Activated CD8-positive, alpha-beta T cell treated with anti-CD3 and anti-CD28 coated beads for 36 hours (primary cell): Measurements from ENCODE around the gene PAH. TPM values are rescaled to one million over a fixed set of nuclear protein-coding genes. Genes with fewer than 3 reads are reported as not detected.
A peak's percentile ranks its signal among the peaks of the same experiment; 100 is the strongest.

Experiments used
- ATAC-seq: fragments of 200-7000 bp; cut with Tn5 transposase; one replicate; pipeline ENCODE4 v1.10.0; 2021; ENCODE audit warnings: mild to moderate bottlenecking, moderate library complexity
- CTCF ChIA-PET: fragments of 350-600 bp; sonication (Branson Sonifier 250); formaldehyde crosslinking; loops from one replicate; lab custom pipeline; 2021; ENCODE audit warnings: antibody characterized with exemption; lab: Charles Lee
- POLR2A ChIA-PET: fragments of 350-600 bp; sonication (Branson Sonifier 250); formaldehyde crosslinking; loops from one replicate; lab custom pipeline; 2021; ENCODE audit warnings: antibody characterized with exemption; lab: Charles Lee
- DNase-seq: peaks from one replicate; pipeline ENCODE4 v3.0.0-alpha.2; 2020
- H3K27ac Mint-ChIP-seq: one replicate; pipeline ENCODE4 v1.8.0; 2021; ENCODE audit warnings: mild to moderate bottlenecking, mixed read lengths
- H3K27me3 Mint-ChIP-seq: one replicate; pipeline ENCODE4 v1.8.0; 2021; ENCODE audit warnings: mixed read lengths
- H3K36me3 Mint-ChIP-seq: one replicate; pipeline ENCODE4 v1.8.0; 2021; ENCODE audit warnings: low read depth, mixed read lengths
- H3K4me1 Mint-ChIP-seq: one replicate; pipeline ENCODE4 v1.8.0; 2021; ENCODE audit warnings: low read depth, mixed read lengths
- H3K4me3 Mint-ChIP-seq: one replicate; pipeline ENCODE4 v1.8.0; 2021; ENCODE audit warnings: mild to moderate bottlenecking, moderate library complexity, mixed read lengths
- H3K9me3 Mint-ChIP-seq: one replicate; pipeline ENCODE4 v1.8.0; 2021; ENCODE audit warnings: mixed read lengths
- CTCF ChIP-seq: fragments of 200-600 bp; IDR thresholded peaks from one replicate; pipeline ENCODE4 v1.8.0; 2022; ENCODE audit warnings: antibody characterized with exemption, mild to moderate bottlenecking
- intact Hi-C: fragments of 100-400 bp; cut with micrococcal nuclease; formaldehyde crosslinking; loops from one replicate; pipeline ENCODE4 v1.10.0; 2022
- total RNA-seq, 2 experiments: library from RNA; stranded (reverse); gene quantifications; one replicate each; pipeline ENCODE4 v1.2.3, GENCODE V29; 2021

Gene PAH
- total RNA-seq, 2 experiments from 2014 or later: not detected

- CTCF ChIA-PET: interaction anchor here (0.6 to 2.1 kb wide), 2 partner anchors 9 to 142 kb away, joined by 3 to 13 read pairs; no protein-coding TSS in a partner anchor
- no peak overlapping the region for H3K27ac Mint-ChIP-seq
Observed at GRCh38 chr12:102821149-102821548, 95.9 kb downstream of the PAH start.

GRCh38 chr12:102816816-102817434, 100.1 kb downstream of the PAH start:
- no peak for ATAC-seq
- no peaks in the 10 kb centered on the region for H3K36me3 Mint-ChIP-seq
- CTCF ChIA-PET: interaction anchor here (0.6 to 2.3 kb wide), 6 partner anchors 10 to 617 kb away, joined by 3 to 8 read pairs (median 3); no protein-coding TSS in a partner anchor

More at GRCh38 chr12:102821149-102821548, 95.9 kb downstream of the PAH start:
- POLR2A ChIA-PET: no interaction called here
- peaks cover 20% of the 10 kb centered on the region for H3K27me3 Mint-ChIP-seq
- intact Hi-C loops: no loop called here
- H3K9me3 Mint-ChIP-seq: no peaks in the 10 kb centered on the region
- no peak for DNase-seq
- H3K4me1 Mint-ChIP-seq: no peaks in the 10 kb centered on the region
- H3K4me3 Mint-ChIP-seq: no peak overlapping the region
- no peak for TF ChIP-seq CTCF
- ATAC-seq: no peak
- H3K36me3 Mint-ChIP-seq: no peaks in the 10 kb centered on the region

DNA sequence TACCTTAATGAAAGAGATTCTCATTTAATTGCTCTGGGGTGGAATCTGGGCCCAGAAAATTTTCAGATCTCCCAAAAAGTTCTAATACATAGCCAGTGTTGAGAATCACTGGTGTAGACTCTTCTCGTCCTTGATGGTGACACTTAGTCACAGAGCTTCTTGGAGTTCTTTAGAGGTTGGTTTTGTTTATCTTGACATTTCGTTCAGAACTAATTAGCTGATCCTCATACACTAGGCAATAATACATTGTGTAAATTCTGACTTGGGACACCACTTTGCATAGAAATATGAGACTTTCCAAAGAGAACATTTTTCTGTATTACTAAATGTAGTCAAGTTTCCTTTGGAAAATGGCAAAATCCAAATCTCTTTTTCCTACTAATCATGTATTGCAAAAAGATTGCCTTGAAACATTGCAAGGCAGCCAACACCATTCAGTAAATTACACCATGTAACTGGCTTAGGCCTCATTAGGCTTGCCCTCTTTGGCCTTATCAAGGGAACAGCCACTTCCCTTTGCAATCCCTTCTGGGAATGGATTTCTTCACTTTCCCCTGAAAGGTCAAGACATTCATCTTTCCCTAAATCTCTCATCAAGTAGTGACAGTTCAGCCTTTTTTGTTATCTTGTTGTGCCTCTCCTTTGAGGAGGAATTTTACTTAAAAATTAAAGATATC, 102.2 kb downstream of the PAH start:
- ChIA-PET POLR2A (no interaction called here), CTCF (no interaction called here)
- H3K36me3 Mint-ChIP-seq: no peaks in the 10 kb centered on the region
- intact Hi-C loops: no loop called here
- ATAC-seq: no peak
- no peak for TF ChIP-seq CTCF
- no peak for DNase-seq
- H3K9me3 Mint-ChIP-seq: no peaks in the 10 kb centered on the region
- no peaks in the 10 kb centered on the region for H3K4me1 Mint-ChIP-seq
- H3K27me3 Mint-ChIP-seq: peaks cover 9% of the 10 kb centered on the region
- H3K4me3 Mint-ChIP-seq: no peak overlapping the region
- H3K27ac Mint-ChIP-seq: no peak overlapping the region

More at GRCh38 chr12:102816816-102817434, 100.1 kb downstream of the PAH start:
- Mint-ChIP-seq H3K4me1 (no peaks in the 10 kb centered on the region), H3K27ac (no peak overlapping the region), H3K27me3 (peaks cover 9% of the 10 kb centered on the region), H3K9me3 (no peaks in the 10 kb centered on the region), H3K4me3 (no peak overlapping the region)
- intact Hi-C loops: no loop called here
- POLR2A ChIA-PET: no interaction called here
- TF ChIP-seq CTCF: peak; percentile 62
- no peak for DNase-seq

- ChIA-PET POLR2A (no interaction called here), CTCF (interaction anchor here (2.4 kb wide), 1 partner anchor 9 kb away, joined by 13 read pairs; no protein-coding TSS in a partner anchor)
- Mint-ChIP-seq H3K36me3 (no peaks in the 10 kb centered on the region), H3K4me1 (no peaks in the 10 kb centered on the region), H3K27me3 (peaks cover 9% of the 10 kb centered on the region), H3K27ac (no peak overlapping the region), H3K4me3 (no peak overlapping the region), H3K9me3 (no peaks in the 10 kb centered on the region)
- intact Hi-C loops: no loop called here
- DNase-seq: no peak
- TF ChIP-seq CTCF: no peak
- ATAC-seq: no peak
Observed at GRCh38 chr12:102812344-102812743, 104.7 kb downstream of the PAH start.
